Left hindlimb (tissue), 1 donor: ENCODE data around the gene RBCK1.

Source experiments
- DNase-seq: peaks from one replicate; pipeline ENCODE4 v3.0.0-alpha.2; 2018

RBCK1 gene

GRCh38 chr20:400128-400453, 8.0 kb upstream of the RBCK1 start:
- no peak for DNase-seq

- DNase-seq = no peak
Observed at GRCh38 chr20:400454-401275, 7.4 kb upstream of the RBCK1 start.

GRCh38 chr20:401682-402495, 6.2 kb upstream of the RBCK1 start:
- no peak for DNase-seq

- no peak for DNase-seq
Observed at GRCh38 chr20:402496-402885, 5.6 kb upstream of the RBCK1 start.

GRCh38 chr20:402898-403581, 5.1 kb upstream of the RBCK1 start:
- DNase-seq = no peak

GRCh38 chr20:403582-403957, 4.5 kb upstream of the RBCK1 start:
- no peak for DNase-seq

GRCh38 chr20:404088-404487, 4.0 kb upstream of the RBCK1 start:
- DNase-seq = no peak

GRCh38 chr20:406200-407132, 1.6 kb upstream of the RBCK1 start:
- no peak for DNase-seq

- DNase-seq = peak; percentile 86
Observed at GRCh38 chr20:407133-407952, 756 bp upstream of the RBCK1 start.

GRCh38 chr20:408843-409696, 971 bp downstream of the RBCK1 start:
- no peak for DNase-seq

- DNase-seq = no peak
Observed at GRCh38 chr20:409697-410559, 1.8 kb downstream of the RBCK1 start.

- DNase-seq = no peak
Observed at GRCh38 chr20:412081-412480, 4.0 kb downstream of the RBCK1 start.

- DNase-seq = no peak
Observed at GRCh38 chr20:414161-414560, 6.1 kb downstream of the RBCK1 start.

- no peak for DNase-seq
Observed at GRCh38 chr20:415820-416322, 7.8 kb downstream of the RBCK1 start.

- no peak for DNase-seq
Observed at GRCh38 chr20:416950-417800, 9.1 kb downstream of the RBCK1 start.

GRCh38 chr20:417801-418342, 9.8 kb downstream of the RBCK1 start:
- DNase-seq = no peak

GRCh38 chr20:418858-419365, 10.8 kb downstream of the RBCK1 start:
- DNase-seq = no peak
